HUDEP-2 (cell line): Measurements from ENCODE around the gene RNF187.
A peak's percentile ranks its signal among the peaks of the same experiment; 100 is the strongest.

ENCODE experiments used
- DNase-seq, 76 experiments: peaks; one replicate each; lab custom pipeline; 2025; ENCODE audit not compliant: unreplicated experiment in 76 of 76; lab: John Stamatoyannopoulos, UW

Gene RNF187

GRCh38 chr1:228507961-228508652, 20.9 kb downstream of the RNF187 start:
- DNase-seq, result no peak

DNA sequence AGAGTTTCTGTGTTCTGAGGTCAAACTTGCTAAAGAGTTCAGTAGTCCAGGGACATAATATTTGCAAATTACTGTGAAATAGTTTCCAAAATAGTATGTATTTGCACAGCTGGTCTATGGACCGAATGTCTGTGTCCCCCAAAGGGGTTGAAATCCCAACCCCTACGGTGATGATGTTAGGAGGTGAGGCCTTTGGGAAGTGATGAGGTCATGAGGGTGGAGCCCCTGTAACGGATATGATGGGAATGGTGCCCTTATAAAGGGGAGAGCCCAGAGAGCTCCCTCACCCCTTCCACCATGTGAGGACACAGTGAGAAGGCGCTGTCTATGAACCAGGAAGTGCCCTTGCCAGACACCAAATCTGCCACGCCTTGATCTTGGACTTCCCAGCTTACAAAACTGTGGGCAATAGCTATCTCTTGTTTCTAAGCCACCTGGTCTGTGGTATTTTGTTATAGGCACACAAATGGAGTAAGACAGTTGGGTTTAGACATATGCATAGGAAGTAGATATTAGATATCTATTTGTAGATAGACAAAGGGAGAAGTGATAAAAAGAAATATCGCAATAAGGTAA, 21.7 kb downstream of the RNF187 start:
- peak in 56 of 76 experiments; percentile 7 to 84 (median 38) for DNase-seq

GRCh38 chr1:228510101-228510802, 23.1 kb downstream of the RNF187 start:
- peak in 9 of 76 experiments; percentile 8 to 47 (median 18) for DNase-seq

DNA sequence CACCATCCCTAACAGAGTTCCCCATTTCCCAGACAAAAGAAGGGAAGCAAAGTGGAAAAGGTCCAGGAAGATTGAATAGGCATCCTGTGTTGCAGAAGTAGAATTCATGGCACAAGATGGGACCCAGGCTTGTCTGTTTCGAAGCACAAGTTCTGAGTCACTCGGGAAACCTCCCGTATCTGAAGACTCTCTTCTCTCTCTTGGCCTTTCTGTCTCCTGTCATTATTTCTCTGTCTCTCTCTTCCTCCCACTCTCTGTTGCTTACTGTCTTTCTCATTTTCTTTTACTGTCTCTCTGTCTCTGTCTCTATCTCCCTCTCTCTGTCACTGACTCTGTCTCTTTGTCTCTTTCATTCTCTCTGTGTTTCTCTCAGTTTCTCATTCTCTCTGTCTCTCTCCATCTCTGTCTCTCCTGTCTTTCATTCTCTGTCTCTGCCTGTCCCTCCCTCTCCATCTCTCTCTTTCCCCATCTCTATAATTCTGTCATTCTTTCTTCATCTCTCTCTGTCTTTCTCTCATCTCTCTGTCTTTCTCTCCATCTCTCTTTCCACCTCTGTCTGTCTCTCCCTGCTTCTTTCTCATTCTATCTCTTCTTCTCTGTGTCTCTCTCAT, 23.7 kb downstream of the RNF187 start:
- DNase-seq, result no peak

DNA sequence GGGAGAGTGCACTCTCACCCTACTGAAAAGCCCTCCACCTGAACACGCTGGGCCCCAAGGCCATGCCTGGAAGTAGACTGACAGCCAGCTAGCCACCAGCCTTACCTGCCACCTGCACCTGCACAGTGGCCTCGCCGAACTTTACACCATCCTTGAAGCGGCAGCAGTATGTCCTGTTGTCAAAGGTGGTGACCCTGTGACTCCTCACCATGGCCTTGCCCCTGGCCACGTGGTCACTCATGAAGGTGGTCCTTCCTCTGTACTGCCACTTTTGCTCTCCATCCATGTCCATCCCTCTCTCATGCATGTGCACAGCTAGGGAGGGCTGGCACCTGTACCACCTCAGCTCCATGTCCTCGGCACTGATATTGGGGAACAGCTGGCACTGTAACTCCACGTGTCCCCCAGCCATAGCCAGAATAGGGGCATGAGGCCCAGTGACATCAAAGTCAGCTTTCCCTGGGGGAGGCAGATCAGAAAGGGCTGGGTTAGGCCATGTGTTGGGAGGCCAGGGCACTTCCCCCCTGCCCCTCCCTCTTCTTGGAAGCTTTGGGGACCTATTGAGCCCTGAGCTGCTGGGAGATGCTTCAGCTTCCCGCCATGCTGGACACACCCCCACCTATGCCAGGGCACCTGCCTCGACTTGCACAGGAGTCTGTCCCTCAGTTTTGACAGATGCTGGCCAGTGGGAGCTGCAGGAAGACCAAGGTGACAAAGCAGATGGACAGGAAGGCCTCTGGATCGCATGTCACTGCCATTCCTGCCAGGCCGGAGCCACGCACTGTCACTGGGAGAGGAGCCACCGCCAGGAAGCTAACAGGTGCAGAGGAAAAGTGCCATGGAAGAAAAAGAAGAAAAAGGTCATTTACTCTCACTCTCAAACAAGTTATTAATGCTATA, 24.6 kb downstream of the RNF187 start:
- peak in 3 of 76 experiments; percentile 7 to 39 (median 32) for DNase-seq

- DNase-seq, result peak in 14 of 76 experiments; percentile 21 to 75 (median 51)
These were observed 25.6 kb downstream of the RNF187 start for GRCh38 chr1:228512781-228513198.

DNA sequence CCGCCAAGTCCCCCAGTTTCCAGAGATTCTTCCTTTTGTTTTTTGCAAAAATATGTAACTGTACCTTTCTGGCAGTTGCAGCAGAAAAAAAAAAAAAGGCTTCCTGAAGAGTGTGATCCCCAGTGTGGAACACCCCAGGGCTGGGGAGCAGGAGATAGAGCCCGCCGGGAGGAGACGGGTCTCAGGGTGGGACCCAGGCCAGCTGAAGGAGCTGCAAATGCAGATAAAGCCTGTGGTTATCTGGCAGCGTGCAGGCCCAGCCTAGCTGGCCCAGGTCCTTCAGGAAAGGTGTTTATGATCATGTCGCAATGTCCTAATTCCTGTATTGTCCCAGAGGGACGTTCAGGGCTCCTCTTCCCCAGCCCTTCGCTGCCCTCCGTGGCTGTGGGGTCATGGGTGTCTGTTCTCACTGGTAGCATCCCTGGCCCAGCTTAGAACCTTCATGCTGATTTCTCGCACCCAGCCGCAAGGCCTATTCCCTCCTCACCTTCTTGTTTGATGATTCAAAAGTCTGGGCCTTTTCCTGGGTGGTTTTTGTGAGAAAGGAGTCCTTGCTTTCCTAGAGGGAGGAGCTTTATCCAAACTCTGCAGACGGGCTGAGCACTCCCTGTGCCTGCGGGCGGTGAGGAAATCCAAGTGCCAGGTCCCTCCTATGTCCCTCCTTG, 26.2 kb downstream of the RNF187 start:
- peak in 75 of 76 experiments; percentile 68 to 98 (median 93) for DNase-seq

DNA sequence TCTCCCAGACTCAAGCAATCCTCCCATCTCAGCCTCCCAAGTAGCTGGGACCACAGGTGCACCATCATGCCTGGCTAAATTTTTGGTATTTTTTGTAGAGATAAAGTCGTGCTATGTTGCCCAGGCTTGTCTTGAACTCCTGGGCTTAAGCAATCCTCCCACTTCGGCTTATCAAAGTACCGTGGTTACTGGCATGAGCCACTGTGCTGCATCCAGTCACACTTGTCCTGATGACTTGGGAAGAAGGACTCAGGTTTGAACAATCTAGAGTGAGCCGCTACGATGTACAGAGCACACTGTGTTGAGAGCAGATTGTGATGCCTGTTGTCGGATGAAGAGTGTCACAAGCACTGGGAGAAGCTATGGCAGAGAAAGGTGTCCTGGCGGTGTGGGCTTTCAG, 27.2 kb downstream of the RNF187 start:
- peak in 71 of 76 experiments; percentile 11 to 82 (median 56) for DNase-seq

- peak in 35 of 76 experiments; percentile 1 to 62 (median 26) for DNase-seq
These were observed 28.1 kb downstream of the RNF187 start for GRCh38 chr1:228515200-228515834.

- DNase-seq, result no peak
These were observed 30.5 kb downstream of the RNF187 start for GRCh38 chr1:228517655-228518054.

DNA sequence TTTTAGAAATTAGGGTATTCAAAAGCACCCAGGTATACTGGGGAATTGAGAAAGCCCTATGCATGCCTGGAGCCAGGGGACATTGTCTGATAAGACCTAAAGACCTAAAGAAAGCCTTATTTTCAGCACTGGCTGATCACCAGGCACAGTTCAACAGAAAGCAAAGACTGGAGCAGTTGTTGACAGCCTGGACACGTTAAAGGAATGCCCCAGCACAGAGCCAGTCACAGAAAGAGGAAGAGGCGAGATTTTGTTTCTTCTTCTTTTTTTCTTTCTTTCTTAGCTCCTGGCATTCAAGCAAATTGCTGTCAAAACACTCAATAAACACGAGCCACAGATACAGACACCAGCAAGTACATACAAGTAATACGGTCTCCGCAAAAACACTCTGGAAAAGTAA, 40.4 kb downstream of the RNF187 start:
- DNase-seq, result peak in 1 of 76 experiments; percentile 1

- no peak for DNase-seq
These were observed 41.4 kb downstream of the RNF187 start for GRCh38 chr1:228528612-228529011.

DNA sequence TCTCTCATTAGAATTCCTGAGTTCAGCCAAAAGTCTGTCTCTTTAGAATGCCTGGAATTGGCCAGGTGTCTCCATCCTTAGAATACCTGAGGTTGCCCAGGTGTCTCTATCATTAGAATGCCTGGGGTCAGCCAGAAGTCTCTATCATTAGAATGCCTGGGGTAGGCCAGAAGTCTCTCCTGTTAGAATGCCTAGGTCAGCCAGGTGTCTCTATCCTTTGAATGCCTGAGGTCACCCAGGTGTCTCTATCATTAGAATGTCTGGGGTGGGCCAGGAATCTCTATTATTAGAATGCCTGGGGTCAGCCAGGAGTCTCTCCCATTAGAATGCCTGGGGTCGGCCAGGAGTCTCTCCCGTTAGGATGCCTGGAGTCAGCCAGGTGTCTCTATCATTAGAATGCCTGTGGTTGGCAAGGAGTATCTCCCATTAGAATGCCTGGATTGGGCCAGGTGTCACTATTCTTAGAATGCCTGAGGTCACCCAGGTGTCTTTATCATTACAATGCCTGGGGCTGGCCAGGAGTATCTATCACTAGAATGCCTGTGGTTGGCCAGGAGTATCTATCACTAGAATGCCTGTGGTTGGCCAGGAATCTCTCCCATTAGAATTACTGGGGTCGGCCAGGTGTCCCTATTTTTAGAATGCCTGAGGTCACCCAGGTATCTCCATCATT, 43.0 kb downstream of the RNF187 start:
- DNase-seq, result no peak

DNA sequence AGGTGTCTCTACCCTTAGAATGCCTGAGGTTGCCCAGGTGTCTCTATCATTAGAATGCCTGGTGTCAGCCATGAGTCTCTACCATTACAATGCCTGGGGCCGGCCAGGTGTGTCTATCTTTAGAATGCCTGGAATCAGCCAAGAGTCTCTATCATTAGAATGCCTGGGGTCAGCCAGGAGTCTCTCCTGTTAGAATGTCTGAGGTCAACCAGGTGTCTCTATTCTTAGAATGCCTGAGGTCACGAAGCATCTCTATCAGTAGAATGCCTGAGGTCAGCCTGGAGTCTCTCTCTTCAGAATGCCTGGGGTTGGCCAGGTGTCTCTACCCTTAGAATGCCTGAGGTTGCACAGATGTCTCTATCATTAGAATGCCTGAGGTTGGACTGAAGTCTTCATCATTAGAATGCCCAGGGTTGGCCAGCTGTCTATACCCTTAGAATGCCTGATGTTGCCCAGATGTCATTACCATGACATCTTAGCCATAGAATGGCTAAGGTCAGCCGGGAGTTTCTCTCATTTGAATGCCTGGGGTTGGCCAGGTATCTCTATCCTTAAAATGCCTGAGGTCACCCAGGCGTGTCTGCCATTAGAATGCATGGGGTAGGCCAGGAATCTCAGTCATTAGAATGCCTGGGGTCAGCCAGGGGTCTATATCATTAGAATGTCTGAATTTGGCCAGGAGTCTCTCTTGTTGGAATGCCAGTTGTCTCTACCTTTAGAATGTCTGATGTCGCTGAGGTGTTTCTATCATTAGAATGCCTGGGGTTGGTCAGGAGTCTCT, 44.0 kb downstream of the RNF187 start:
- no peak for DNase-seq

DNA sequence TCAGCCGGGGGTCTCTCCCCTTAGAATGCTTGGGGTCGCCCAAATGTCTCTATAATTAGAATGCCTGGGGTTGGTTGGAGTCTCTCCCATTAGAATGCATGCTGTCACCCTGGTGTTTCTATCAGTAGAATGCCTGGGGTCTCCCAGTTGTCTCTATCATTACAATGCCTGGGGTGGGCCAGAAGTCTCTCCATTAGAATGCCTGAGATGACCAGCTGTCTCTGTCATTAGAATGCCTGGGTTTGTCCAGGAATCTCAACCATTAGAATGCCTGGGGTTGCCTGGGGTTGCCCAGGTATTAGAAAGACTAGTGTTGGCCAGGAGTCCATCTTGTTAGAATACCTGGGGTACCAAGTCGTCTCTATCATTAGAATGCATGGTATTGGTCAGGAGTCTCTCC, 51.6 kb downstream of the RNF187 start:
- no peak for DNase-seq

DNA sequence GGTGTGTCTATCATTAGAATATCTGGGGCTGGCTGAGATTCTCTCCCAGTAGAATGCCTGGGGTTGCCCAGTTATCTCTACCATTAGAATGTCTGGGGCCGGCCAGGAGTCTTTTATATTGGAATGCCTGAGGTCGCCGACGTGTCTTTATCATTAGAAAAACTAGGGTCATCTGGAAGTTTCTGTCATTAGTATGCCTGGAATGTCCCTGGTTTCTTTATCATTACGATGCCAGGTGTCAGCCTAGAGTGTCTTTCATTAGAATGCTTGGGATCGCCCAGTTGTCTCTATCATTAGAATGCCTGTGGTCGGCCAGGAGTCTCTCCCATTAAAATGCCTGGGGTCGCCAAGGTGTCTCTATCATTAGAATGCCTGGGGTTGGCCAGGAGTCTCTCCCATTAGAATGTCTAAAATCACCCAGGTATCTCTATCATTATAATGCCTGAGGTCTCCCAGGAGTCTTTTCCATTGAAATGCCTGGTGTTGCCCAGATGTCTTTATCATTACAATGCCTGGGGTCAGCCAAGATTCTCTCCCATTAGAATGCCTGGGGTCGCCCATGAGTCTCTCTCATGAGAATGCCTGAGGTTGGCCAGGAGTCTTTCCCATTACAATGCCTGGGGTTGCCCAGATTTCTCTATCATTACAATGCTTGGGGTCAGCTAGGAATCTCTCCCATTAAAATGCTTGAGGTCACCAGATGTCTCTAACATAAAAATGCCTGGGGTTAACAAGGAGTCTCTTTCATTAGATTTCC, 53.2 kb downstream of the RNF187 start:
- no peak for DNase-seq

GRCh38 chr1:228541725-228542124, 54.5 kb downstream of the RNF187 start:
- DNase-seq, result no peak
